H9 (cell line): ENCODE results near the gene F10. TPM values are rescaled to one million over a fixed set of nuclear protein-coding genes. Genes with fewer than 3 reads are reported as not detected.

Source experiments
- DNase-seq: peaks from one replicate; pipeline ENCODE4 v3.0.0-alpha.2; 2017
- H2AFZ ChIP-seq: one replicate; pipeline ENCODE4 v1.6.1; 2013; ENCODE audit warnings: mild to moderate bottlenecking, low read length, control low read depth, moderate library complexity
- H2AK5ac ChIP-seq: 2 replicates; pipeline ENCODE4 v1.6.1; 2013; ENCODE audit warnings: low read length, control low read depth, mixed read lengths; ENCODE audit not compliant: insufficient read length
- H2BK120ac ChIP-seq: one replicate; pipeline ENCODE4 v1.6.1; 2013; ENCODE audit warnings: low read depth, mild to moderate bottlenecking, low read length, control low read depth, inconsistent platforms; ENCODE audit not compliant: poor library complexity, severe bottlenecking
- H2BK12ac ChIP-seq: 2 replicates; pipeline ENCODE4 v1.6.1; 2013; ENCODE audit warnings: low read length, control low read depth, mixed read lengths, low read depth; ENCODE audit not compliant: insufficient read length
- H2BK15ac ChIP-seq: 2 replicates; pipeline ENCODE4 v1.6.1; 2013; ENCODE audit warnings: low read depth, low read length, control low read depth
- H2BK20ac ChIP-seq: one replicate; pipeline ENCODE4 v1.6.1; 2013; ENCODE audit warnings: low read depth, mild to moderate bottlenecking, low read length, control low read depth, inconsistent platforms; ENCODE audit not compliant: poor library complexity, severe bottlenecking
- H2BK5ac ChIP-seq: 2 replicates; pipeline ENCODE4 v1.6.1; 2013; ENCODE audit warnings: low read length, control low read depth, mixed read lengths; ENCODE audit not compliant: insufficient read length
- H3K14ac ChIP-seq: 2 replicates; pipeline ENCODE4 v1.6.1; 2013; ENCODE audit warnings: low read length, control low read depth; ENCODE audit not compliant: insufficient read depth
- H3K18ac ChIP-seq: 2 replicates; pipeline ENCODE4 v1.6.1; 2013; ENCODE audit warnings: low read depth, mild to moderate bottlenecking, mixed read lengths, low read length, control low read depth; ENCODE audit not compliant: insufficient read length
- H3K23ac ChIP-seq: 2 replicates; pipeline ENCODE4 v1.6.1; 2013; ENCODE audit warnings: low read length, control low read depth, mixed read lengths, low read depth; ENCODE audit not compliant: insufficient read length
- H3K23me2 ChIP-seq: 2 replicates; pipeline ENCODE4 v1.6.1; 2013; ENCODE audit warnings: low read depth, mild to moderate bottlenecking, mixed read lengths, low read length, control low read depth; ENCODE audit not compliant: insufficient read length, poor library complexity, severe bottlenecking
- H3K27ac ChIP-seq: 2 replicates; pipeline ENCODE4 v1.5.1; 2013; ENCODE audit warnings: low read length, control low read depth, mixed read lengths, low read depth; ENCODE audit not compliant: insufficient read length
- H3K27me3 ChIP-seq: 2 replicates; pipeline ENCODE4 v1.6.1; 2013; ENCODE audit warnings: low read length, control low read depth, inconsistent platforms; ENCODE audit not compliant: insufficient read depth
- H3K4ac ChIP-seq: 2 replicates; pipeline ENCODE4 v1.6.1; 2013; ENCODE audit warnings: low read depth, mild to moderate bottlenecking, control low read depth, inconsistent platforms, low read length, moderate library complexity
- H3K4me1 ChIP-seq: 2 replicates; pipeline ENCODE4 v1.6.1; 2013; ENCODE audit warnings: low read length, control low read depth, inconsistent platforms; ENCODE audit not compliant: insufficient read depth
- H3K4me2 ChIP-seq: 2 replicates; pipeline ENCODE4 v1.6.1; 2013; ENCODE audit warnings: low read length, control low read depth, mixed read lengths; ENCODE audit not compliant: insufficient read length, insufficient read depth
- H3K56ac ChIP-seq: 2 replicates; pipeline ENCODE4 v1.6.1; 2013; ENCODE audit warnings: low read depth, mild to moderate bottlenecking, mixed read lengths, low read length, control low read depth; ENCODE audit not compliant: insufficient read length
- H3K79me1 ChIP-seq: 2 replicates; pipeline ENCODE4 v1.6.1; 2013; ENCODE audit warnings: low read depth, mild to moderate bottlenecking, moderate library complexity, low read length, control low read depth, inconsistent platforms; ENCODE audit not compliant: insufficient read depth, poor library complexity, severe bottlenecking
- H3K79me2 ChIP-seq: 2 replicates; pipeline ENCODE4 v1.6.1; 2013; ENCODE audit warnings: low read length, control low read depth, inconsistent platforms; ENCODE audit not compliant: insufficient read depth
- H3K9ac ChIP-seq: 2 replicates; pipeline ENCODE4 v1.6.1; 2013; ENCODE audit warnings: low read length, control low read depth, mixed read lengths; ENCODE audit not compliant: insufficient read length; ENCODE audit errors: extremely low read depth
- H3K9me3 ChIP-seq: one replicate; pipeline ENCODE4 v1.6.1; 2013; ENCODE audit warnings: low read depth, low read length, inconsistent platforms; ENCODE audit not compliant: control insufficient read depth
- H3T11ph ChIP-seq: one replicate; pipeline ENCODE4 v1.6.1; 2013; ENCODE audit warnings: mild to moderate bottlenecking, low read length, control low read depth, inconsistent platforms
- H4K20me1 ChIP-seq: one replicate; pipeline ENCODE4 v1.6.1; 2013; ENCODE audit not compliant: control insufficient read depth, insufficient read length, insufficient read depth
- H4K5ac ChIP-seq: 2 replicates; pipeline ENCODE4 v1.6.1; 2013; ENCODE audit warnings: low read depth, mild to moderate bottlenecking, mixed read lengths, low read length, control low read depth; ENCODE audit not compliant: insufficient read length
- H4K8ac ChIP-seq: replicated peaks from 2 replicates; pipeline ENCODE4 v1.6.1; 2013; ENCODE audit warnings: low read length, control low read depth, mixed read lengths, low read depth; ENCODE audit not compliant: insufficient read length
- H4K91ac ChIP-seq: 2 replicates; pipeline ENCODE4 v1.6.1; 2013; ENCODE audit warnings: low read depth, mild to moderate bottlenecking, moderate library complexity, mixed read lengths, low read length, control low read depth; ENCODE audit not compliant: insufficient read length
- H3K27ac Mint-ChIP-seq, 3 experiments: 2 replicates in 2 of 3; 3 replicates in 1 of 3; pipeline ENCODE4 v1.8.0; 2020 to 2021; ENCODE audit warnings: mixed read lengths in 3 of 3, mild to moderate bottlenecking in 1 of 3, moderate library complexity in 1 of 3
- H3K27me3 Mint-ChIP-seq: 2 replicates; pipeline ENCODE4 v1.8.0; 2021; ENCODE audit warnings: low read depth, mild to moderate bottlenecking, moderate library complexity, mixed read lengths
- H3K36me3 Mint-ChIP-seq, 3 experiments: 2 replicates in 2 of 3; 3 replicates in 1 of 3; pipeline ENCODE4 v1.8.0; 2020 to 2021; ENCODE audit warnings: low read depth in 3 of 3, mixed read lengths in 3 of 3; ENCODE audit not compliant: insufficient read depth in 1 of 3
- H3K4me1 Mint-ChIP-seq, 2 experiments: 2 replicates each; pipeline ENCODE4 v1.8.0; 2020; ENCODE audit warnings: mixed read lengths in 2 of 2
- H3K4me3 Mint-ChIP-seq, 2 experiments: 2 replicates in 1 of 2; 3 replicates in 1 of 2; pipeline ENCODE4 v1.8.0; 2020 to 2021; ENCODE audit warnings: mild to moderate bottlenecking in 2 of 2, mixed read lengths in 2 of 2, moderate library complexity in 1 of 2
- H3K9me3 Mint-ChIP-seq, 2 experiments: 2 replicates in 1 of 2; 3 replicates in 1 of 2; pipeline ENCODE4 v1.8.0; 2020; ENCODE audit warnings: mild to moderate bottlenecking in 2 of 2, mixed read lengths in 2 of 2, moderate library complexity in 1 of 2
- WGBS: extraction: QIAGEN DNeasy Blood & Tissue Kit; methylation state at CpG from one replicate; pipeline ENCODE4 v1.1.7; 2013; ENCODE audit warnings: missing lambda C conversion rate, low lambda C conversion rate, mixed read lengths; ENCODE audit not compliant: insufficient read length; ENCODE audit errors: extremely low coverage; 5-methylcytosine and 5-hydroxymethylcytosine counted together
- total RNA-seq: library from RNA; stranded (reverse); gene quantifications from 2 replicates; pipeline ENCODE4 v1.2.1, GENCODE V29; 2021
- TF ChIP-seq, protein P1 (sequence below): fragments of 200-600 bp; sonication (generic); conservative IDR thresholded peaks from 3 replicates; pipeline ENCODE4 v1.8.0; 2021; ENCODE audit warnings: antibody characterized with exemption, mild to moderate bottlenecking

The F10 gene
- total RNA-seq, 1 experiment from 2014 or later, result 1.7 TPM

- TF ChIP-seq, protein P1, sequence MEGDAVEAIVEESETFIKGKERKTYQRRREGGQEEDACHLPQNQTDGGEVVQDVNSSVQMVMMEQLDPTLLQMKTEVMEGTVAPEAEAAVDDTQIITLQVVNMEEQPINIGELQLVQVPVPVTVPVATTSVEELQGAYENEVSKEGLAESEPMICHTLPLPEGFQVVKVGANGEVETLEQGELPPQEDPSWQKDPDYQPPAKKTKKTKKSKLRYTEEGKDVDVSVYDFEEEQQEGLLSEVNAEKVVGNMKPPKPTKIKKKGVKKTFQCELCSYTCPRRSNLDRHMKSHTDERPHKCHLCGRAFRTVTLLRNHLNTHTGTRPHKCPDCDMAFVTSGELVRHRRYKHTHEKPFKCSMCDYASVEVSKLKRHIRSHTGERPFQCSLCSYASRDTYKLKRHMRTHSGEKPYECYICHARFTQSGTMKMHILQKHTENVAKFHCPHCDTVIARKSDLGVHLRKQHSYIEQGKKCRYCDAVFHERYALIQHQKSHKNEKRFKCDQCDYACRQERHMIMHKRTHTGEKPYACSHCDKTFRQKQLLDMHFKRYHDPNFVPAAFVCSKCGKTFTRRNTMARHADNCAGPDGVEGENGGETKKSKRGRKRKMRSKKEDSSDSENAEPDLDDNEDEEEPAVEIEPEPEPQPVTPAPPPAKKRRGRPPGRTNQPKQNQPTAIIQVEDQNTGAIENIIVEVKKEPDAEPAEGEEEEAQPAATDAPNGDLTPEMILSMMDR, result no peak
- peak; percentile 6 for DNase-seq
- H2BK20ac ChIP-seq, result no peak overlapping the region
- peaks cover 2% of the 10 kb centered on the region; the same call in 1 of the 2 replicates for H3K27me3 ChIP-seq
- Mint-ChIP-seq H3K27me3 (peaks cover 13% of the 10 kb centered on the region), H3K36me3 (no peaks in the 10 kb centered on the region; a peak in 1 of 7 replicates), H3K4me3 (no peak overlapping the region), H3K9me3 (no peaks in the 10 kb centered on the region), H3K27ac (no peak overlapping the region), H3K4me1 (peaks cover 14 to 30% of the 10 kb centered on the region in 2 experiments)
- H3K9ac ChIP-seq, result no peak overlapping the region
- no peak overlapping the region for H2AK5ac ChIP-seq
- H3K23me2 ChIP-seq, result no peaks in the 10 kb centered on the region
- H2BK15ac ChIP-seq, result no peak overlapping the region
- no CpG with 5 or more reads among the region's 2 CpGs for WGBS
- no peak overlapping the region for H3T11ph ChIP-seq
- no peaks in the 10 kb centered on the region for H4K20me1 ChIP-seq
- H3K79me1 ChIP-seq, result no peaks in the 10 kb centered on the region
- no peak overlapping the region for H2BK120ac ChIP-seq
- H3K56ac ChIP-seq, result no peak overlapping the region
- no peaks in the 10 kb centered on the region for H3K9me3 ChIP-seq
- H3K4me2 ChIP-seq, result no peak overlapping the region
- H3K4me1 ChIP-seq, result no peaks in the 10 kb centered on the region
- H4K5ac ChIP-seq, result no peak overlapping the region
- no peak overlapping the region for H3K27ac ChIP-seq
- H2BK12ac ChIP-seq, result no peak overlapping the region
- H3K18ac ChIP-seq, result no peak overlapping the region
- H3K14ac ChIP-seq, result no peak overlapping the region
- H3K79me2 ChIP-seq, result no peaks in the 10 kb centered on the region
- H3K23ac ChIP-seq, result no peak overlapping the region
- no peak overlapping the region for H2BK5ac ChIP-seq
- no peak overlapping the region for H4K8ac ChIP-seq
- H2AFZ ChIP-seq, result no peak overlapping the region
- H3K4ac ChIP-seq, result no peak overlapping the region
- H4K91ac ChIP-seq, result no peak overlapping the region
Observed at GRCh38 chr13:113135281-113135760, 12.7 kb downstream of the F10 start.
